Effector CD4-positive, alpha-beta T cell (primary cell): ENCODE data around the gene SPEM1.
"Not testable (repeated sequence)": the region's sequence is repeated elsewhere in the genome, so short reads cannot be mapped to it uniquely, and the experiment has no call there.

Experiments
- DNase-seq: peaks from one replicate; pipeline ENCODE4 v3.0.0-alpha.2; 2020

SPEM1 gene

GRCh38 chr17:7442142-7442541 lies 22.0 kb downstream of the SPEM1 start:
- no peak for DNase-seq

DNA sequence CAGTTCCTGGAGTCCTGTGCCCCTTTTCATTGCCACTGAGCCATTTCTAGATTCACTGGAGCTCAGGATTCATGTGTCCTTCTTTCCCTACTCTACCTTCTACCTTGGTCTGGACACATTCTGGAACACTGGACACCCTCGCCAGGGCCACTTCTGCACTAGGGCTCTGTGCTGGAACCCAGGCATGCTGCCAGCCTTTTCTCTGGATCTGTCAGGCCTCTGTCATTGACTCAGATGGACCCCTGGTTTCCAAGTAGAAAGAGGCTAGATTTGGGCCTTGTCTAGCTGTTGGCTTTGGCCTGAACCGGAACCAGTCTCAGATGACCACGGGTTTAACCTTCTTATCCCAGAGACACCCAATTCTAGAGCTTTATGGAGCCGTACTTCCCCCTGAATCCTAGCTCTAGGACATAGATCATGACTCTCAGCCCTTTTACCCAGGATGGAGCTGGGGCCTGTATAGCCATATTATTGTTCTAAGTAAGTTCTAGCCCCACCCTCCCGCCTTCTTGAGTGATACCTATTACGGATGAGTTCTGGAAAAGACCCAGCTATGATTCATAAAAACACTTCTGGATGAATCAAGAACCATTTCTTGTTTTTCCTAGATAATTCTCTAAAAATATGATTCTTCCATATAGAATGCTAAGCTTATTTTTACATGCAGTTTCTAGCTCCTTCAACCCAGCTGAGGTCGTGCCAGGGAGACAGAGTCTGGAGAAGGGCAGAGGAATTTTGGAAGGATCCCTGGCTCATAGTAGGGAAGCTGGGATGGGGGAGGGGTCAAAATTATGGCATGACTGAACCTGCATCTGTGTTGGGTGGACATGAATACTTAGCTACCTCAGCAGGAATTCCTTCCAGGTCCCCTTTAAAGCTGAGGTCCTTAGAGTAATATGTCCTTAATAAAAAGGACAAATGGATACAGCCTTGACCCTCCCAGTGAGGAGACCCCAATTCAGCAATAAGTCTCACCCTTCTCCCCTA lies 23.7 kb downstream of the SPEM1 start:
- DNase-seq: no peak

GRCh38 chr17:7444682-7445618 lies 24.8 kb downstream of the SPEM1 start, which contains the start of gene CHRNB1:
Gene CHRNB1, plus strand, starts transcription at chr17:7445061. Its CDS starts 67 bp downstream, at chr17:7445128.
- DNase-seq: no peak

- no peak for DNase-seq
Observed at GRCh38 chr17:7445619-7445968, 25.5 kb downstream of the SPEM1 start.

DNA sequence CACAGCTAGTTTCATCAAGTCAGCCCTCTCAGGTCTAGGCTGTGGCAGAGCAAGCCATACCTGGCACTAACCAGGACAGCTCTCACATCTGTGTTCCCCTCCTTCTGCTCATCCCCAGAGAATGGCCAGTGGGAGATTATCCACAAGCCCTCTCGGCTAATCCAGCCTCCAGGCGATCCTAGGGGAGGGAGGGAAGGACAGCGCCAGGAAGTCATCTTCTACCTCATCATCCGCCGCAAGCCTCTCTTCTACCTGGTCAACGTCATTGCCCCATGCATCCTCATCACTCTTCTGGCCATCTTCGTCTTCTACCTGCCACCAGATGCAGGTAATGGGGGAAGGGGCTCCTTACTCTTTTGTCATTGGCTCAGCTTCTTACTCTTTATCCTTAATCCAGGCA lies 28.3 kb downstream of the SPEM1 start:
- no peak for DNase-seq

DNA sequence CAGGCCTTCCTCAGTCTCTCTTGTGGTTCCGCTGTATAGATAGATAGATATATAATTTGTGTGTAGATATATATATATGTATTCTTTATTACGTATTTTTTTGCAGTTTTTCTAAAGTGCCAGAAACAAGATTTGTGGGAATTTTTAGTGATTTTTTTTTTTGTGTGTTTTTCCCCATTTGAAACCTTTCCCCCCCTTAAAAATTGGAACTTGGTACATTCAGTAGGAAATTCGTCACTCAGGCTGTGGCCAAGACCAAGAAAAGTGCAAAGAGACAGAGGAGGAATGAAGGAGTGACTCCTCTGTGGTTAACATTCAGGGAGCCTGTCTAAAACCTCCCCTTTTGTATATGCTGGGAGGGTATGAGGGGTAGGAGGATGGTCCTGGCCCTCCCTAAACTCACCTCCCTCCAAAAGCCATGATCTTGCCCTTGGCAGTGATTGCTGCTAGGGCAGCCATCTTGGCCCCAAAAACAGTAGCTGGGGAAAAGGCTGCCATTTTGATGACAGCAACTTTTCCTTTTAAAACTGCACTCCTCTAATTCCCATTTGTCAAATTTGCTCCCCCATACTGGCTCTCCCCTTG lies 39.9 kb downstream of the SPEM1 start:
- no peak for DNase-seq

- DNase-seq: no peak
Observed at GRCh38 chr17:7460850-7461660, 40.9 kb downstream of the SPEM1 start.

GRCh38 chr17:7462474-7463371 lies 42.6 kb downstream of the SPEM1 start:
- DNase-seq: no peak

GRCh38 chr17:7463372-7463846 lies 43.3 kb downstream of the SPEM1 start:
- DNase-seq: no peak

GRCh38 chr17:7464081-7464480 lies 44.0 kb downstream of the SPEM1 start:
- DNase-seq: no peak

- DNase-seq: no peak
Observed at GRCh38 chr17:7465597-7466275, 45.6 kb downstream of the SPEM1 start.

DNA sequence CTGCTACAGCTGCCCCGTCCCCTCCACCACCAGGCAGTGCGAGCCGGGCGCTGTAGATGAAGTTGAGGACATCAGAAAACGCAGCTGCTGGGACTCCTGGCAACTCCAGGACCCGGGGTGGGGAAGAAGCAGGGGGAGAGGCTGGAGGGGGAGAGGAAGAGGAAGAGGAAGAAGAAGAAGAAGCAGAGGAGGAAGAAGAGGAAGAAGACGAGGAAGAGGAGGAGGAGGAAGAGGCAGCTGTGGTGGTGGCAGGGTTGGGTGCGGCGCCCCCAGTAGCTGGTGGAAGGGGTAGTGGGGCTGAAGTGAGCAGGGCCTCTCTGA lies 46.2 kb downstream of the SPEM1 start:
- no peak for DNase-seq

DNA sequence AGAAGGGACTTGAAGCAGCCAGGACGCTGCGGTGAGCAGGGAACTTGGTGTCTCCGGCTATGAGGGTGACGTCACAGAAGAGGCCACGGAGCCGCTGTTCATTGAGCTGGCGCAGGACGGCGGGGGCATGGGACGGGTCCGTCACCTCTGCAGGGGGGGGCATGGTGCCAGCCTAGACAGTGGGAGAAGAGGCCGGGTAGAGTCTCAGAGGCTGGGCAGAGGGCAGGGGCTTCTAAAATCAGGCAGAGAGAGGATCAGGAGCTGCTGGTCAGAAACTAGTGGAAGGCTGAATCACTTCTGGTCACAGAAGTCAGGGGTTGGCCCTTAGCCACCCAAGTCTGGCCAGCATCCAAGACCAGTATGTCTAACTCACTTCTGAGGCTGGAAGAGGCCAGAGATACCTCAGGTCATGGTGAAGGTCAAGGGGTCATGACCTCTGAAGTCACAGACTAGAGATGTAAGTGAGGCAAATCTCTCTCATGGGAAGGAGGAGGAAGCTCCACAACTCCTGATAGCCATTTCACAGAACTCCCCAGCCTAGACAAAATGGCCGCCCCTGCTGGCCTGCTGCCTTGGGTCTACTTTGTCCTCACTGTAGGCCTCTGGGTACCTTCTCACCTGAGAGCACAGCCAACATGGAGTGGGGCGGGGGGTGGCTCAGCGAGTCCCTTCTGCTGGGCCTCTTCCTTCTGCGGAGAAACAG lies 46.7 kb downstream of the SPEM1 start:
- DNase-seq: no peak

DNA sequence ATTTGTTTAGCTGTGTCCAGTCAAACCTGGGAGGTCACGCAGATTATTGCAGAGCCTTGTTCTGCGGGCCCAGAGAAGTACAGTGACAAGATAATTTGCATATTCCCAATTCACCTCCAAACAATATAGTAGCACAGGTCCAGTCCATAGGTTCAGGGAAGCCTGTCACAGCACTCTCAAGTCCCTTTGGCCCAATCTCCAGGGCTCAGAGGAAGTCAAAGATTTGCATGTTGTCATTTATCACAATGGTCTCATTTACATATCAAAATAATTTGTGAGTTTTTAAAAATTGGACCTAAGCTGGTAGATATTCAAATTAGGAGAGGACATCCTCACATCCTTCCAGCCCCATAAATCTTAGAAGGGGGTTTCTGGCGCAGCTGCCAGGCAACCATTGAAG lies 47.4 kb downstream of the SPEM1 start:
- DNase-seq: no peak

- no peak for DNase-seq
Observed at GRCh38 chr17:7468290-7468689, 48.2 kb downstream of the SPEM1 start.

- DNase-seq: no peak
Observed at GRCh38 chr17:7468804-7469389, 48.8 kb downstream of the SPEM1 start.

- DNase-seq: not testable (repeated sequence)
Observed at GRCh38 chr17:7469843-7470242, 49.7 kb downstream of the SPEM1 start.

- not testable (repeated sequence) for DNase-seq
Observed at GRCh38 chr17:7470457-7470973, 50.4 kb downstream of the SPEM1 start.
